T1000 (cell line): ENCODE results near the gene TRIM37.

Experiments used
- DNase-seq: peaks from one replicate; lab custom pipeline; 2025; ENCODE audit warnings: mixed read lengths; lab: John Stamatoyannopoulos, UW

The TRIM37 gene

GRCh38 chr17:58932956-58933355, 173.7 kb downstream of the TRIM37 start:
- DNase-seq, result no peak
